Right renal pelvis (tissue), 4 donors: ENCODE measurements around the gene VAMP2. TPM values are rescaled to one million over a fixed set of nuclear protein-coding genes. Genes with fewer than 3 reads are reported as not detected.
A peak's percentile ranks its signal among the peaks of the same experiment; 100 is the strongest.

ENCODE experiments used
- DNase-seq, 4 donors: peaks; one replicate each; pipeline ENCODE4 v3.0.0-alpha.2; 2013; ENCODE audit warnings: low read depth in 4 of 4, low spot score in 3 of 4, missing footprints in 1 of 4
- polyA plus RNA-seq, 4 donors: library from polyadenylated mRNA; unstranded; fragments of 120-200 nt; gene quantifications; one replicate each; pipeline ENCODE4 v1.2.1, GENCODE V29; 2013; ENCODE audit not compliant: insufficient read length in 4 of 4

Gene VAMP2
- polyA plus RNA-seq, 4 donors: 122 to 138 (median 126) TPM

- DNase-seq: no peak
Observed at GRCh38 chr17:8144401-8145231, 18.1 kb downstream of the VAMP2 start.

GRCh38 chr17:8143581-8144400, 19.0 kb downstream of the VAMP2 start:
- no peak for DNase-seq

- DNase-seq: no peak
Observed at GRCh38 chr17:8142887-8143580, 19.7 kb downstream of the VAMP2 start.

- DNase-seq: no peak
Observed at GRCh38 chr17:8142158-8142886, 20.4 kb downstream of the VAMP2 start.

- DNase-seq: no peak
Observed at GRCh38 chr17:8141741-8142140, 21.0 kb downstream of the VAMP2 start.

GRCh38 chr17:8141045-8141444, 21.7 kb downstream of the VAMP2 start:
- no peak for DNase-seq

- DNase-seq: no peak
Observed at GRCh38 chr17:8140065-8141029, 22.4 kb downstream of the VAMP2 start.

GRCh38 chr17:8138672-8139371, 23.9 kb downstream of the VAMP2 start:
- peak; percentile 95 to 96 (median 95) for DNase-seq

GRCh38 chr17:8138374-8138671, 24.4 kb downstream of the VAMP2 start:
- DNase-seq: no peak

GRCh38 chr17:8137645-8138373, 24.9 kb downstream of the VAMP2 start:
- no peak for DNase-seq

- DNase-seq: no peak
Observed at GRCh38 chr17:8133941-8134340, 28.8 kb downstream of the VAMP2 start.

GRCh38 chr17:8133399-8133798, 29.3 kb downstream of the VAMP2 start:
- no peak for DNase-seq

- DNase-seq: no peak
Observed at GRCh38 chr17:8131844-8132441, 30.8 kb downstream of the VAMP2 start.

GRCh38 chr17:8128125-8128784, 34.5 kb downstream of the VAMP2 start:
- no peak for DNase-seq

GRCh38 chr17:8126491-8127066, 36.2 kb downstream of the VAMP2 start:
- DNase-seq: no peak

GRCh38 chr17:8125947-8126490, 36.7 kb downstream of the VAMP2 start:
- no peak for DNase-seq
